Gastrocnemius medialis (tissue), 4 donors: ENCODE results near the gene ACACA.

Experiments
- POLR2A ChIP-seq, 2 donors: fragments of 450-650 bp; IDR thresholded peaks; one replicate each; pipeline ENCODE4 v1.6.1; 2017; ENCODE audit warnings: antibody characterized with exemption in 2 of 2, mild to moderate bottlenecking in 2 of 2, moderate library complexity in 2 of 2
- TF ChIP-seq, protein P1 (sequence below), 5 experiments: fragments of 450-650 bp in 3 of 5; fragments of 200-600 bp in 2 of 5; sonication (generic) in 2 of 5; IDR thresholded peaks in 4 of 5; conservative IDR thresholded peaks in 1 of 5; 1 replicate in 4 of 5; 2 replicates in 1 of 5; pipeline ENCODE4 v1.5.1; 2016 to 2019; ENCODE audit warnings: antibody characterized with exemption in 5 of 5, mild to moderate bottlenecking in 3 of 5, moderate library complexity in 3 of 5

DNA sequence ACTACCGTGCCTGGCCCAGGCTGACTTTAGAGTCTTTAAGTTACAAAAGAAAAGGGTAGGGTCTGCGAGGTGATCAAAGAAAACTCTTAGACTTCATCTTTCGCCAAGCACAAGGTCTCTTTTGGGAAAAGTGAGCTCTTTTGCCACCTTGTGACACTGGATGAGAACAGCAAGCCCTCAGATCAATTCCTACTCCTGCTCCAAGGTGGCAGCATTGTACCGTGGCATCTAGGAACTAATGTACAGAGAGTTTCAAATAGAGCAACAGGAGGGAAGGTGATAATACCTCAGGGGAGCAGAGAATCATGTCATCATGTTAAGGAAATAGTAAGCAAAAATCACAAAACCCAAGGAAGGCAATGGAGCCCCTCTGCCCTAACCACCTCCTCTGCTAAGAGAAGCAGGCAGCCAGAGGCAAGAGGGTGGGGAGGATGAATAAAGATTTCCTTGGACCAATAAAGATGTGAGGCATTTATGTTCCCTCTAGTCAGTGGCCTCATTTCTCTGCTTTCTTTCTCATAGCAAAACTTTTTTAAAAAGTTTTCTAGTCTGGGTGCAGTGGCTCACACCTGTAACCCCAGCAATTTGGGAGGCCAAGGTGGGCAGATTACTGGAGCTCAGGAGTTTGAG, 33.0 kb downstream of the ACACA start:
- TF ChIP-seq, protein P1, sequence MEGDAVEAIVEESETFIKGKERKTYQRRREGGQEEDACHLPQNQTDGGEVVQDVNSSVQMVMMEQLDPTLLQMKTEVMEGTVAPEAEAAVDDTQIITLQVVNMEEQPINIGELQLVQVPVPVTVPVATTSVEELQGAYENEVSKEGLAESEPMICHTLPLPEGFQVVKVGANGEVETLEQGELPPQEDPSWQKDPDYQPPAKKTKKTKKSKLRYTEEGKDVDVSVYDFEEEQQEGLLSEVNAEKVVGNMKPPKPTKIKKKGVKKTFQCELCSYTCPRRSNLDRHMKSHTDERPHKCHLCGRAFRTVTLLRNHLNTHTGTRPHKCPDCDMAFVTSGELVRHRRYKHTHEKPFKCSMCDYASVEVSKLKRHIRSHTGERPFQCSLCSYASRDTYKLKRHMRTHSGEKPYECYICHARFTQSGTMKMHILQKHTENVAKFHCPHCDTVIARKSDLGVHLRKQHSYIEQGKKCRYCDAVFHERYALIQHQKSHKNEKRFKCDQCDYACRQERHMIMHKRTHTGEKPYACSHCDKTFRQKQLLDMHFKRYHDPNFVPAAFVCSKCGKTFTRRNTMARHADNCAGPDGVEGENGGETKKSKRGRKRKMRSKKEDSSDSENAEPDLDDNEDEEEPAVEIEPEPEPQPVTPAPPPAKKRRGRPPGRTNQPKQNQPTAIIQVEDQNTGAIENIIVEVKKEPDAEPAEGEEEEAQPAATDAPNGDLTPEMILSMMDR (IDR thresholded peaks at IDR 0.05 in 4 of 5, conservative IDR thresholded peaks at IDR 0.05 in 1 of 5) = peak; percentile 77 to 96 (median 88)
- no peak for TF ChIP-seq POLR2A (IDR thresholded peaks at IDR 0.05)
